ENCODE data around the gene ARMC2.
"Not testable (repeated sequence)": the region's sequence is repeated elsewhere in the genome, so short reads cannot be mapped to it uniquely, and the experiment has no call there.

ARMC2 gene

DNA sequence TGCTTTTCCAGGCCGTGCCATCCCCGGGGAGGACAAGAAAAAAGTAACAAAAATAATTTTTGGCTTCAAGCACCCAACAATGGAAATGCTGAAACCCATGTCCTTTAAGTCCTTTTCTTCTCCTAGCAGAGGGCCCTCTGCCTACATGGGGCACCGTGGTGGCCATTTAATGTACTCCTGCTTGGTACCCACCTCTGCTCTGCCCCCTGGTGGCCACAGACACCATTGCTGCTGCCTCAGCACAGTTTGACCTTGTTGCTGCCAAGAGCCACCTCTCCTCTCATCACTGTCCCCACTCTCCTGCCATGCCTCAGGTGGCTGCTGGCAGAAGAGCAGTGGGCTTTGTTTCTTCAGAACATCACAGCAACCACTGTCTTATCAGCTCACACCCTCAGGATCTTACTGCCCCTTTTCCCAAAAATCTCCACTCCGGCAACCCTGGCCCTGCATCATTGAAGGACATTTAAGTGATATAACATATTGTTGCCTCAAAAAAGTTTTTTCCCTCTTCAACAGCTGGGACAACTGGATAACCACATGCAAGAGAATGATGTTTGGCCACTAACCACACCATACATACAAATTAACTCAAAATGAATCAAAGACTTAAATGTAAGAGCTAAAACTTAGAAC is 12.9 kb upstream of the ARMC2 start:
- DNase-seq = peak; percentile 80

DNA sequence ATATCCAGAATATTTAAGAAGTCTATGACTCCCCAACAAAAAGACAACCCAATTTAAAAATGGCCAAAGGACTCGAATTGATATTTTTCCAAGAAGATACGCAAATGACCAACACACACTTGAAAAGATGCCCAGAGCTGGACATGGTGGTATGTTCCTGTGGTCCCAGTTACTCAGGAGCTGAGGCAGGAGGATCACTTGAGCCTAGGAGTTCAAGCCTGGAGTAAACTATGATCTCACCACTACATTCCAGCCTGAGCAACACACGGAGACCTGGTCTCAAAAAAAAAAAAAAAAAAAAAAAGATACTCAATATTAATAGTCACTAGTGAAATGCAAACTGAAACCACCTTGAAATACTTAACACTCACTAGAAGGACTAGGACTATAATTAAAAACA is 12.2 kb upstream of the ARMC2 start:
- DNase-seq = no peak

DNA sequence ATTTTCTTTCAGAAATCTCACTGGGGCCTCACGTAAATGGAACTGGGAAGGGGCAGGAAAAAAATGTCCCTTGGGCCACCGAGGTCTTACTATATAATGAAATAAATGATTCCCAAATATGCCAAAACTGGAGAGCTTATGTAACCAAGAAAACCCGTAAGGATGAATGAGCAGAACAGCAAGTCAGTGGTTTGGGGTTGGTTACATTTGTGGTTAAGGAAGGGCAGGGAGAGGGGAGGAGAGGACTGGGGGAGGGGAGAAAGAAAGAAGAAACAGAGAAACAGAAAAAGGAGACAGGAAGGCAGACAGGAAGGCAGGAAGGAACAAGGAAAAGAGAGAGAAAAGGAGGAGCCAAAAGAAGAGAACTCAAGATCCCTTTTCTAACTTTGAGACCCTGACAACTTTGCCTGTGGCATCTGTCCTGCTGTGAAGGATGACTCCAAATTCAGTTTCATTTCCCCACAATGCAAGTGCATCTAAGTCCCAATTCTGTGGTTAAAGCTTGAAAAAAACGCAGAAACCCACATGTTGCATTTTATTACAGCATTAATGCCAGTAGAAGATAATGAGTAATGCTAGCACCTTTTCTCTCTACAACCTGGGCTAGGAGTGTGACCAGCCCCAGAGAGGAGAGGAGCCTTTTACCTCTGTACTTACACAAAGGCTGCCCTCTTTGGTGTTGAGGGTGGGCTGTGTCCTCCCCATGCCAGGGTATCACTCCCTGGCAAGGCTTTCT is 10.8 kb upstream of the ARMC2 start:
- peak; percentile 56 for DNase-seq

DNA sequence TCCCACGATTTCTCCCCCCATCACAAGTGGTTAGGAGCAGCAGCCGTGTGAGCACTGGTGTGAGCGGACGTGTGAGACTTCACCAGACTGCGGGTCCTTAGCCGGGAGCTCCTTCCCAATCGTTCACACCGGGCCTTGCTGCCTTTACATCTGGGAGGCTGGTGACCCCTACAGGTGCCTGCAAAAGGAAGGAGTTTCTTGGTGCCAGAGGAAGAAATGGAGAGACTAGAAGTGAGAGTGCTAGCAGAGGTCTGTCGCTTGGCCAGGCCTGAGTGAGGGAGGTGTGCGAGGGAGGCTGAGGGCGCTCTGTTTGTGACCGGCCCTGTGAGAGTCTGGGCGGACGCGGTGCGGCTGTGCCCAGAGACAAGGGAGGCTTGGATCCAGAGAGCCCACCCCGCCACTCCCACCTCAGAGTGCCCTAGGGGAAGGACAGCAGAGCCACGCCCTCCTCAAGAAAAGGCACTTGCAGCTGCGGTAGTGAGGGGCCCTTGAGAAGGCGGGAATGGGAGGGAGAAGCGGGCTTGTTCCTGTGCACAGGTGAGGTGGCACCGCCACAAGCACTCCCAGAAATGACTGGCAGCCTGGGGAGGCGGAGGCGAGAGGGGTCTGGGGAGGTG is 10.0 kb upstream of the ARMC2 start:
- DNase-seq = peak; percentile 36

DNA sequence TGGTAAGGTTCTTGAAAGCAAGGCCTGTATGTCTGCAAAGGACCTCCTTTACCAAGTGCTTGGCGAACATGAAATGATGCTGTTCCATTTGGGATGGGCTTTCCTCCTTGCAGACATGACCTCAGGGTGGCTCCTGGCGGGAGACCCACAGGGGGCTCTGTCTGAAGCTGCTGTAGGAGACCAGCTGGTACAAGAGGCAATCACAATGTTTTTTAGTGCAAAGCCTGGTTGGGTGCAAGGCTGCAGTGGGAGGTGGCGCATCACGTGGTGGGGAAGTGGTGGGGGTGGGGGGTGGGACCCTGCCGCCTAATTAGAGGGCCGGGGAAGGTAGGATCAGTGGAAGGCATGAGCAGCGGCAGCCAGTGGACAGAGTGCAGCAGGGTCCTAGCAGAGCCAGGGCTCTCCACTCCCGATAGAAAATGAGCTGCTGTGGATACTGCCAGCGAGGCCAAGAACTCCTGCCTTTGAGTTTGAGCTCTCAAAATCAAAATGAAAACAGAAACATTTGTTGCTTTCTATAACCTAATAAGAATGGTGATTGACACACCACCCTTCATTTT is 9.1 kb upstream of the ARMC2 start:
- peak; percentile 32 for DNase-seq

DNA sequence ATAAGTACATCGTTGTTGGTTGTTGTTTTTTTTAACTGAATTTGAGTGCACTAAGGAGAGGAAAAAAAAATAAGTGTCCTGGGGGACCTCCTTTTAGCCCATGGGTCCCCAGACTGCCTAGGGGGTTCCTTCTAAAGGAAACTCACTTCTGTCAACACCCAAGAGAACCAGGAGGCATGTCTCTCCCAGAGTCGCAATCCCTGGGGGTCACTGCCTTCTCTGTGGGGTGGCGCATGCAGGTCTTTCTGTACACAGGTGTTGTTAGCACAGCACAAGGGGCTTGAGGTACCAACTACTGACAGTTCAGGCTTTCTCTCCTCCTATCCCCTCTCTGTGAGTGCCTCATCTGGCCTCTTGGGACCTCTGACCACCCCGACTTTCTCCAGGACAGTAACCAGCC is 7.3 kb upstream of the ARMC2 start:
- DNase-seq = no peak

DNA sequence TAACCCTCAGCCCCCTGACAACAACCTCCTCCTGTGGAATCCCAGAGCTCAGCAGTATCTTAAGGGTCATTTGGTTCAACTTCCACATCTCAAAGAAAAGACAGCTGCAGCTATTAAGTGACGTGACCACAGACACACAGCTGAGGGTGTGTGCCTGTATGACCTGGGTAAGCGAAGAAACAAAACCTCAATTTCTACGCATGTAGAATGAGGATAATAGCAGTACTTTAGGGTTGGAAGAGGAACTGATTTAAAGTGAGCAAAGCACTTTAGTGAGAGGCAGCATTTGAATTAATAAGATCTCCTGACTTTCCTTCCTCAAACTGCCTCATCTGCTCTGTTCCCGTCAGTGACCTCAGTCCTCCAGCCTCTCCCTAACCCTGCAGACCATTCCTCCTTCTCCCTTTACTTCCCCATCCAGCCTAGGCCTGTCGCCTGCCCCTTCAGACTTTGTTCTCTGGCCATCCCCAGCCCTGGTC is 6.8 kb upstream of the ARMC2 start:
- no peak for DNase-seq

DNA sequence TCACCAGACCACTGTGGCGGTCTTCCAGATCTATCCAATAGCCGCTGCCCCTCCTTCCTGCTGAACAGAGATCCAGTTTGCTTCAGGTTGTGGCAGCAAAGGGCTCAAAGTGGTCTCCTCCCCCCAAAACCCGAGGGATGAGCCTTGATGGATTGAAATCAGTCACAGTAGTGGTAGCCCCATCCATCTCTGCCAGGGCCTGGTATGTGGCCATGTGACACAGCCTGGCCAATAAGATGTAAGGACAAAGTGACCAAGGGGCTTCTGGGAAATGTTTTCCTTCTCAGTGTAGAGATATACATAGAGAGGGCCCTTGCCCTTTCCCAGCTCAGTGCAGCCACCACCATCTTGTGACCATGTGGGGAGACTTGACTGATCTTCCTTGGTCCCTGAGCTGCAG is 4.1 kb upstream of the ARMC2 start:
- no peak for DNase-seq

DNA sequence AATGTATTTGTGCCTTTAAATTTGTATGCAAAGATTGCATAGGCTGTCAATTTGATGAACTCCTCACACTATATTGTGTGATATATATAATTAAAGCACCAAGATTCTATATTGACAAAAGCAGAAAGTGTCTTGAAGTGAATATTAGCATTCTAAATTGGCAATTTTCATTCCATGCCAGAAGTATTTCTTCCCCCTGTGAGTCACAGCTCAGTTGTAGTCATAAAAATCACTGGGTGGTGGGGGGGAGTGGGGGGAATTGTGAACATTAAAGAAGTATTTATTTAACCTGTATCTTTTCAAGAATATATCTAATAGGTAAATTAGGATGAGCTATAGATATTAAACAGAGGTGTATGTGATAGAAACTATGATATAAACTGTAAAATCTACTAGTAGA is 3.1 kb upstream of the ARMC2 start:
- DNase-seq = no peak

DNA sequence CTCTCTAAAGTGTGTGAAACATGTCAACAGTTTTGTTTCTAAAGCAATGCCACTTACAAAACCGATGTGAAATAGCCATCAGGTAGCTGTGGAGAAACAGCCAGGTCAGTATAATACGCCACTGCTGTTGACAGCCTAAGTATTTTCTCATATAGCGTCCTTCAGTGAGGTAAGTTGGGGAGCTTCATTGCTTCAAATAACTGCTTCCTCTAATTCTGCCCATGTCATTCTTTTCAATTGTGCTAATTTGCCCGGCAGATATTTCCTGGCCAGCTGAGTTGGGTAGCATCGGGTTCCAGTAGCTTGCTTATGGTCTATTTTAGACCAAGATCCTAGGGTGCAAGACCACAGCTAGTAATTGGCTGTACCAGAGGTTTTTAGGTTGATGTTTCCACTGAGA is 2.1 kb upstream of the ARMC2 start:
- no peak for DNase-seq

DNA sequence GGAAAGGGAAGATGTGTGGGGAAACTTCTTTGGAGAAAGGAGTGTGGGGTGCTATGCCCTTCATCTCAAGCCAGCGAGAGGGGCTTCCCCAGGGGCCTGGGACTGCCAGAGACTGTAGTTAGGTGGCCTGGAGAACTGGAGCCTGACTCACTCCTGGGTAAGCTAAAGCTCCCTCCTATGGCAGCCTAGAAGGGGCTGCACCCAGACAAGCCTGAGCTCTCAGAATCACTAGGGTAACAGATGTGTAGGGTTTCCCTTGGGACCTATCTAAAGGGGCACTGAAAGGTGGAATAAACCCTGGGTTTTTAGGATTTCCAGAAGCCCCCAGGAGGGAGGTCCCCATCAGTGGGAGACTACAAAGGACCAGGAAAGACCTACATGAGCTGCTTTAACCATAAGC is 1.6 kb upstream of the ARMC2 start:
- no peak for DNase-seq

DNA sequence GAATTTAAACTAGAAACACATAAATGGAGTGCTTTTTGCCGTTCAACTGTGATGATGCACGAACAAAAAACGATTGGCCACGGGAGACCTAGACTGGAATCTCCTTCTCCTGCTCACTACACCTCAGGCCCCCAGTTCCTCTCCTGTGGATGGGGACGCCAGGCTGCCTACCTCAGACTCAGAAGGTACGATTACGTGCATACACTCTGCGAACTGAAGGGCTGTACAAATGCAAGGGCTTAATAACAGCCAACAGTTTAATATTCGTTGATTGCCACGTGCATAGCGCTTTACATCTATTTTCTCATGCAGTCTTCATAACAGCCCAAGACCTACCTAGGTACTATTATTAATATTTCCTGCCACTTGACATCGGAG is 495 bp upstream of the ARMC2 start:
- no peak for DNase-seq

DNA sequence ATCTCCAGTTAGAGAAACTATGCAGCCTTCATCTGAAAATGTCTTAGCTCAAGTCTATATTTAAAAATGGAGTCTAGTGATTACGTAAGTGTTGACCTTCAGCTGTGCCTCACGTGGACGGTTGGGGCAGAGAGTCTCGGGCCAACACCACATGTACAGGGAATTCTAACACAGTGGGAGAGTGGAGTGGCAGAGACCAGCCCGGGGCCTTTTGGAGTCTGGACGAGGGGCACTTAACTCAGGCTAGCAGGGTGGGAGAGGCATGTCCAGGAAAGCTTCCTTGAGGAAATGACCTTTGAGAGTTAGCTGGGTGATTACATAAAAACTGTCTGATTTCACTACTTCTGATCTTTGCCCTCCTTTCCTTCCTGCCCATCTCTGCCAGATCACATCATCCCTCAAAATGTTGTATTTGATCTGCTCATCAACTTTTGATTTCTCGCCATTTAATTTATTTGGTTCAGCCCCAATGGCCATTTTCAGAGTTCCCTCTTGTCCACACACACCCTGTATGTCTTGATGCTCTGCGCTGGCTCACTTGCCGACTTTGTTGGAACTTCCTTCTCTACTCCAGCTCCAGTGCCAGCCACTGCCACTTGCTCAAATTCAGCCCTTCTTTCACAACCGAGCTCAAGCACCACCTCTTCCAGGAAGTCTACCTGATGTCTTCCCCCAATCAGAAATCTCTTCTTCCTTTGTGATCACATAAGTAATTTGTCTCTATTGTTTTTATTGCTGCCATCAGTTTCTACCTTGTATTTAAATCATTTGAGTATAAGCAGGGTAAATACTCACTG is 2.6 kb downstream of the ARMC2 start:
- no peak for DNase-seq

DNA sequence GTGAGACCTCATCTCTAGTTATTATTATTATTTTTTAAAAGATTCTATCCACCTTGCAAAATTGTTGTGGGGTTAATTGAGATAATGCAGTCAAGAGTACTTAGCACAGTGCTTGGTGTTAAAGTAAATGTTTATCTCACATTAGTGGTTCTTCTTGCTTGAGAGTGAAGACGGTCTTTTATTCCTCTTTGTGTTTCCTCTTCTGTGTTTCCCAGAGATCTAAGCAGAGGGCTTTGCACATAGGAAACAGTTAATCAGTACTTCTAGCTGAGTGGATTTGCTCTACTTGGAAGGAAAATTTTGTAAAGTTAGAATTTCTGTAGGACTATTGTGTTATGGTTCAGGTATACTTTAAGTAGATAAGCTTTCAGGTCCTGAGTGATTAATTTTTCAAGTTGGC is 3.5 kb downstream of the ARMC2 start:
- no peak for DNase-seq

DNA sequence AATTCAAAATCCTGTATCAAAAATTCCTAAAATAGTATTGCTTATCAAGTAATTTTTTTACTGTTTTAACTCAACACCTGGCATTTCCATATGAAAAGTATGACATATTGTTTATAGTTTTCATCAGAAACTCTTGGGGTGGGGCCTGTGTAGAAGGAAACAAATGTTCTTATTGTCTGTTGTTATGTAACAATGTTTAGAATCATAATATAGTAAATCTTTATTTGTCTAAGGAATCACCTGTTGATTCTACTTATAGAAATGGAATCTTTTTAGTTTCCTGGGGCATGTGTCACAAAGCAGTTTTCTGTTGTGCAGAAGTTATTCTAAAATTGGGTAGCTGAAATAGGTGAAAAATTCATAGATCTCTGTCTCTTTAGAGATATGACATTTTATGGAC is 4.9 kb downstream of the ARMC2 start:
- no peak for DNase-seq

DNA sequence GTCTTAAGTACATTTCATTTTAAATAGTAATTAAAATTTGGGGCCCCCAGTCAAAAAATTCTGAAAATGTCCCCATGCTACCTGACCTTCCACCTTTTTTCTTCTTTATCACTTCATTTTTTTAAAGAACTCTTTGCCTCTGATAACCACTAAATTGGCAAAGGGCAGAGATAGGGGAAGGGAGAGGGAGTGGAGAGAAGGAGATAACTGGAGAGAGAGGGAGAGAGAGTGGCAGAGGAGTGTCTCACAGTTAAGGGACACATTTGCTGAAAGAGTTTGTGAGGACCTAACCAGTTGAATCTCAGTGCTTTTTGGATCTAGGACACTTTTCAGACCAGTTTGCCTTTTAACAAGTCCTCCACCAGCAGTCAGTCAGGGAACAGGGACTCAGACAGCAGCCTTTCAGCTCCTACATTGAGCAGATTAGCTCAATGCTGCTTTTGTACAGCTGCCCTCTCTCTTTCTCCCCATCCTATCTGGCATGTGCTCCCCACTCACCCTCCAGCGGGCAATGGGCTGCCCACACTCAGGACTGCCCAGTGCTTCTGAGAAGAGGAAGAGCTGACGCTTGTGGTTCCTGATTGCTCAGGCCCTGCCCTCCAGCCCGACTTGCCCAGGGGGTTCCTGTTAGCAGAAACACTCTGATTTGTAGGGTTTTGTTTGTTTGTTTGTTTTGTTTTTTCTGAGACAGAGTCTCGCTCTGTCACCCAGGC is 14.4 kb downstream of the ARMC2 start:
- no peak for DNase-seq

DNA sequence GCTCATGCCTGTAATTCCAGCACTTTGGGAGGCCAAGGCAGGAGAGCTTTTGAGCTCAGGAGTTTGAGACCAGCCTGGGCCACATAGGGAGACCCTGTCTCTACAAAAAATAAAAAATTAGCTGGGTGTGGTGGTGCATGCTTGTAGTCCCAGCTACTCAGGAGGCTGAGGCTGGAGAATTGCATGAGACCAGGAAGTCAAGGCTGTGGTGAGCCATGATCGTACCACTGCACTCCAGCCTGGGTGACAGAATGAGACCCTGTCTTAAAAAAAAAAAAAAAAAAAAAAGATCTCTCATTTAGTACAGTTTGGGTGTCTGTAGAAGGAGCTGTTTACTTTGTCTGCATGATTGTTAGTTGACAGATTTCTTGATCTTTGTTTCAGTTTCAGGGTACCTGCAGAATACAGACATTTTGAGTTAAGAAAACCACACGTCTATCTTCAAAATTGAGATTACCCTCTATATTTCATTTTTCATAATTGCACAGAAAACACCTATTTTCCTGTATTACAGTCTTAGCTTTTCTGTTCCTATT is 17.6 kb downstream of the ARMC2 start:
- not testable (repeated sequence) for DNase-seq

DNA sequence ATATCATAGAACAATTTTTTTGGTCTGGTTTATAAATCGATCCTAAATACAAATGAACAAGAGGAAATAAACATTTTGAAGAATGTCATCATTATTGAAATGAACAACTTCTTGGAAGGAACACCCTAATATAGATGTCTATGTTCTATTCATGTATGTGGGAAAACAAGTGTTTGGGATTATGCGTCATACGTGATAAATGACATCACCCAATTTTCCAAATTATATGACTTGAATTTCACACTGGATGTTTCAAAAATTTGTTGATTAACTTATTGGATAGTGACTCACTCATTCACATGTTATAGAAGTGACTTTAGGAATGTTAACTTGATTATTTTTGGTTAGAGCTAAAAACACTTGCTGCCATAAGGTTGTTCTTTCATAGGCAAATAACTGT is 18.6 kb downstream of the ARMC2 start:
- no peak for DNase-seq

DNA sequence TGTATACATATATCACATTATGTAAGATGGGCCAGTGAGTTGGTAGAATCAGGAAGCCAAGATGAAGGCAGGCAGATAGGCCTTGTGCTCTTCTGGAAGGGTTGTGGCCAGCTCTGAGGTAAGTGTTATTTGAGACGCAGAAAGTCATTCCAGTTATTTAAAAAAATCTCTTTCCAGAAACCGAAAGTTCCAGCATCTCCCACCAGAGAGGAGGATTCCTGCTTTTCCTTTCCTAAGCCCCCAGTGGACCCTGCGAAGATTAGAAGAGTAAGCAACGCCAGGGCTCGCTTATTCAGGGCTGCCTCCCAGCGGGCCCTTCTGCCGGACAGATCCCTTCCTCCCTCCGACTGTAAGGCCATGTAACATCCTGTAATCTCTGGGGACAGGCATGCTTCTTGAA is 20.4 kb downstream of the ARMC2 start:
- no peak for DNase-seq

DNA sequence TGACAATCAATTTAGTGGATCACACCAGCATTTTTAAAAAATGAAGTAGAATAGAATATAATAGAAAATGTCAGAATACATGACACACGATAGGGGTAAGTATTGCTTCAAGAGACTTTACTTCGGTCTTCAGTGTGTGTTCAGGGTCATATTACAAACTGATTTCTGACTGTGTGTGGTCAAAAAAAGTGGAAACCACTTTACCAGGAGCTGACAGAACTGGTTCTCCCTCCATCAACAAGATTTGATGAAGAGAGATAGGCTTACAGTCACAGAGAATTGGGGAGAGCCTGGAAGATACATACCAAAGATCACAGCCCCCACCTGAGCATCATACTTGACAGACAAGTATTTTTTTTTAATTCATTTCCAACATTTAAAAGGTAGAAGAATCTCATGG is 21.7 kb downstream of the ARMC2 start:
- no peak for DNase-seq

DNA sequence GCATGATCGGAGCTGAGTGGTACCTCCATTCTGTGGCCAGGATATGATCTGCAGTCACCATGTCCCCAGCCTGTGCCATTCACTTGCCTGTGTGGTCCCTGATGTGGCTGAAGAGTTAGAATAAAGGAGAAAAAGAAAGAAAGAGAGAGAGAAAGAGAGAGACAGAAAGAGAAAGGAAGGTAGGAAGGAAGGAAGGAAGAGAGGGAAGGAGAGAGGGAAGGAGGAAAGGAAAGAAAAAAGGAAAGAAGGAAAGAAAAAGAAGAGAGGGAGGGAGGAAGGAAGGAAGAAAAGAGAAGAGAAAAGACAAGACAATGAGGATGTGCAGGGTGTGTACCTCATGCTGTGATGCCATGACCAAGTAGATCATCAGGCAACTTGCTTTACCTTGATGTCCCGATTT is 22.1 kb downstream of the ARMC2 start:
- DNase-seq = no peak

DNA sequence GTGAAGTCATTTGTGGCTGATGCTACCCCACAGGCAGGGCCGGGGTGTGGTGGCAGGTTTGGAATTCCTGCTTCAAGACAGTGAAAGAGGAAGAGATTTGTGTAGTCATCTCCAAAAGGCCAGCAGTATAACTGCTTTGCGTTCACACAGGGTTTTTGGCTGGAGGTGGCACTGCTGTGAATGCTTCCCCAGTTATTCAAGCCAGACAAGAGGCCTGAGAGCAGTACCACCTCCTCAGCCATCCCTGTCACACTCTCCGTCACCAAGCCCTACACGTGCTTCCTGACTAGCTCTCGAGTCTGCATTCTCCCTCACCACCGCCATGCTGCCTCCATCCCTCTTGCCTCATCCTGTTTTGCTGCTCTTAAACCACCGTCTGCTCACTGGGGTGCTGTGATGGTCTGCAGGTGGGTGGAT is 23.9 kb downstream of the ARMC2 start:
- no peak for DNase-seq

All from NK-92 treated with Interleukin-12 subunit alpha and Interleukin-12 subunit beta, amount 100 ng/mL, for 24 hours (cell line).